ENCODE measurements around the gene SSR4. TPM values are rescaled to one million over a fixed set of nuclear protein-coding genes. Genes with fewer than 3 reads are reported as not detected.
"Not testable (repeated sequence)": the region's sequence is repeated elsewhere in the genome, so short reads cannot be mapped to it uniquely, and the experiment has no call there.

The SSR4 gene
- total RNA-seq, 1 donor from 2014 or later, result 78.9 TPM

DNA sequence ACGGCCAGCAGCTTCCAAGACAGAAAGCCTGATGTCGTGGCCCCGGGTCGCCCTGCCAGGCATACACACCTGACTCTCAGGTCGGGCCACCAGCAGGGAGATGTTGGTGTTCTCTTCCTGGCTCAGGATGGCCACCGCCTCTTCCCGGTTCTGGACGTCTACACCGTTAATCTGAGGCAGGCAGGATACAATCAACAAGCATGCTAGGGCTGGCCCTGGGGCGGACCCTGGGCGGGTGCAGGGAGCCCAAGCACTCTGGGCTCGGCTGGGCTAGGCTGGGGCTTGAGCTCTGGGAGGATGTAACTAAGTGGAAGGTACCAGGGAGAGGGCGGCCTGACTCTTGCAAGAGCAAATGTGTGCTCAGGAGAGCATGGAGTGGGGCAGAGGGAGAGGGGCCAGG is 11.0 kb downstream of the SSR4 start:
- no peak for DNase-seq

DNA sequence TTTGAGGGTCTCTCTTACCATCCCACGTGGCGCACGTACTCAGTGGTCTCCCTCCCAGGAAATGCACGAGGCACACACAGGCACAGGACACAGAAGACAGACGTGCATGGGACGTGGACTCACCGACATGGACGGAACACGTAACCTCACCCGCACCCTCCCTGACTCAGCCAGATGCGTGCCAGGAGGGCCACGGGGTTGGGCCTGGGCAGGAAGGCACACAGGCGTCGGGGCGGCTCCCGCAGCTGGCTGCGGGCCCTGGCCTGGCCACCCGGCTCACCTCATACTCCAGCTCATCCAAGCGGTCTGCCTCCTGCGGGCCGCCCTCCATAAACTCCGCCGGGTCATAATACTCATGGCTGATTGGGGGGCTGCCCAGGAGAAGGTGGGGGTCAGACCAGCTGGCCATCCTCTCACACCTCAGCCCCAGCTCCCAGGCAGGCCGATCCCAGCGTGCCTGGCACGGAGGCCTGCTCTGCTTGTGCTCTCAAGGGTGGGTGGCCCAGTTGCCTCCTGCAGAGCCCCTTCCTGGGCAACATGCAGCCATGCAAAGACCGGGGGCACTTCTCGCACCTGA is 12.6 kb downstream of the SSR4 start:
- DNase-seq, result no peak

DNA sequence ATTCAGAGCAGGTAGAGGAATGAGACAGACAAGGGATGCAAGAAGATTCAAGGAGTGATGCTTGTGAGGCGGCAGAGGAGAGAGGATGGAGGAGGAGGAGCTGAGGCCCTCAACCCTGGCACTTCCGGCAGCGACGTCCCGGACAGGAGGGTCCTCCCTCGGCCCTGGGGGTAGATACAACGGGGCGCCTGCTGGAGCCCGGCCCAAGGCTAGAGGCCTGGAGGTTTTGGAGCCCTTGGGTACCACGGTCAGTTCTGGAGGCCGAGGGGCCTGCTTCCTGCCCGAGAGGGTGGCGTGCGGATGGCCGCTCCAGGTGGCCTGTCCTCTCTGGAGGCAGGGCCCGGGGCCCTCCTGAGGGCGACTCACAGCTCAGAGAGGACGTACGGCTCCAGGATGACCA is 13.5 kb downstream of the SSR4 start:
- DNase-seq, result no peak

- DNase-seq, result no peak
Observed at GRCh38 chrX:153812220-153812619, 17.8 kb downstream of the SSR4 start.

DNA sequence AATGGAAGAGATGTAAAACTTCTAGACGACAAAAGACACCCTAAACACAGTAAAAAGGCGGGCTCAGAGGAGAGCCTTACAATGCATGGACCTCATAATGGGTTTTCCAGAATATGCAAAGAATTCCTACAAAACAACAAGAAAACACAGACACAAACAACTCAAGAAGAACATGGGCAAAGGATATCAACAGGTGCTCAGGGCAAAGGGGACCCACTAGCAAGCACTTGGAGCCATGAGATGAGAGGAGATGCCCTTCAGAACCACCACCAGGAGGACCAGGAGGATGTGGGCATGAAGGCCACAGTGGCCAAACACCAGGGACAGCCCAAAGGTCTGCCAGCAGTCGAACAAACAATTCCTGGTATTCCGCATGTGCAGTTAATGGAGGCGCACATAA is 18.7 kb downstream of the SSR4 start:
- DNase-seq, result no peak

DNA sequence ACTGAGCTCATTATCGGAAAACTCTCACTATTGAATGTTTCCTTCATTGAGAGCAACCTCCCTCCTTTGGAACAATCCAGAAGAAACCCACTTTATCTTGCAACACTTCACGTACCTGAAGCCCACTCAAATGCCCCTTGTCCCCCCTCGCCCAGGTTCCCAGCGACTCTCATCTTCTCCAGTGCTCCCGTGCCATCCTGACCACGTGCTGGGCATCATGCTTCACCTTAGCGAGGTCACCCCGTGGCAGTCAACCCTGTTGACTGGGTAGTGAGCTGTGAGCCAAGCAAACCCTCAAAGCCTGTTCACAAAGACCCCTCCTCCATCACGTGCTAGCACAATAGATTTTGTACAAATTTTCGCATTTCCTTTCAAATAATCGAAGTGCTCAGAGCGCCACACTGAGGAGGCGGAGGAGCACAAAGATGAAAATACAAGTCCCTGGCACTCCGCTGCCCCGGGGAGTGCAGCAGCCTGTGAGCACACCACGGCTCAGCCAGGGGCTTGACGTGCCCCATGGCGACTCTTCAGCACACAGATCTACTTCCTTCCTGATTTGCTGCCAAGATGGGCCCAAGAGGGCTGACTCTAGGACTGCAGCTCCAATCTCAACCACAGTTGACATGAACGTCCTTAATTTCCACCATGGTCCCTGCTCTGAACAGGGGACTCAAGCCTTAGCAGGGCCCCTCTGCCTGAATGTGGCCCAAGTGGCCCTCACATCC is 20.3 kb downstream of the SSR4 start:
- no peak for DNase-seq

DNA sequence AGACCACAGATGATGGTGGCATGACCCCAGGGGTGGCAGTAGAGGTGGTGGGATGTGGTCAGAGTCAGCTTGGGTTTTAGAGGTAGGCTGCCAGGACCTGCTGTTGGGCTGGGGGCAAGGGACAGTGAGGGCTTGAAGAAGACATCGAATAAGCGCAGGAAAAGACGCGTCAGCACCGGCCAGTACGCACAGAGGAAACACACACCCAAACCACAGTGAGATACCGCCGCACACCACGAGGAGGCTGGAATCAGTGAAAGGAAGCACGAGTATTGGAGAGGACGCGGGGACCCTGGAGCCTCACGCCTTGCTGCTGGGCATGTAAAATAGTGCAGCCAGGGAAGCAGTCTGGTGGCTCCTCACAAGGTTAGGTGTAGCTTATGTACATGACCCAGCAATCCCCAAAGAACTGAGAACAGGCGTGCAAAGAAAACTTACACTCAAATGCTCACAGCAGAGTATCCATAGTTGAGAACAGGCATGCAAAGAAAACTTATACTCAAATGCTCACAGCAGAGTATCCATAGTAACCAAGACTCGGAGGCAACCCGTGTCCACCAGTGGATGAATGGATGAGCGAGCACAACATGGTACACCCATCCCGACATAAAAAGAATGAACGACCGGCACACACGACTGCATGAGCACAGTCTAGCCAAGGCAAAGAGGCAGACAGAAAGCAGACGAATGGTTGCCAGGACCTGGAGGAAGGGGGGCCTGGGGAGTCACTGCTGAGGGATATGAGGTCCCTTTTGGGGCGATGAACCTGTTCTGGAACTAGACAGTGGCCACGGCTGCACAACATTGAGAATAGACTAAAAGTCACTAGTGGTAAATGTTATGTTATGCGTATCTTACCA is 22.6 kb downstream of the SSR4 start:
- no peak for DNase-seq

GRCh38 chrX:153818064-153818463 is 23.6 kb downstream of the SSR4 start:
- DNase-seq, result not testable (repeated sequence)

GRCh38 chrX:153818571-153819383 is 24.3 kb downstream of the SSR4 start:
- no peak for DNase-seq

DNA sequence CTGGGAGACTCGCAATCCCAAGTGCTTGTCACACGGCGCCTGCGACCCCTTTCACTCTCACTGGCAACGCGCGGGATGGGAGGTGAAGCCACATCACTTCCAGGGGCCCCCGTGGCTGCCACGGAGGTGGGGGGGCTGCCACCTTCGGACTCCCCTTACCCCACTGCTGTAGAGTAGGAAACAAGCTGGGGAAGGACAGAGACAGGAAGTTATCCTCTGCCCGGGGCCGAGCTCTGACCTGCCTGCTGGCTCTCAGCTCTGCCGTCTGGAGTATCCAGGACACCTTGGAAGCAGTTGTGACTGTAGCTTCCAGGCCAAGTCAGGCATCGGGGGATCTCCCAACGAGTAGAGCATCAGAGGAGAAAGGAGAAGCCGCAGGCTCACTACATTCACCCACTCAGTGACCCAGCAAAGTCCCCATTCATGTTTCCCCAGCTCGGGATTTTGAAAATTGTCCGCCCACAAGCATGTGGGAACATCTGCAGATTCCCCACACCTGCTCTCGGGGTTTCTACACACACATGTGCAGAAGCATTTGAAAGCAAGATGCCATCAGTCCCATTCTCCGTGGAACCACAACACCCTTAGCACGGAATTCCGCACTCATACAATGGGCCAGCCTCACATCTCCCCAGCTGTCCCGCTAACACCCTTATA is 25.0 kb downstream of the SSR4 start:
- no peak for DNase-seq

DNA sequence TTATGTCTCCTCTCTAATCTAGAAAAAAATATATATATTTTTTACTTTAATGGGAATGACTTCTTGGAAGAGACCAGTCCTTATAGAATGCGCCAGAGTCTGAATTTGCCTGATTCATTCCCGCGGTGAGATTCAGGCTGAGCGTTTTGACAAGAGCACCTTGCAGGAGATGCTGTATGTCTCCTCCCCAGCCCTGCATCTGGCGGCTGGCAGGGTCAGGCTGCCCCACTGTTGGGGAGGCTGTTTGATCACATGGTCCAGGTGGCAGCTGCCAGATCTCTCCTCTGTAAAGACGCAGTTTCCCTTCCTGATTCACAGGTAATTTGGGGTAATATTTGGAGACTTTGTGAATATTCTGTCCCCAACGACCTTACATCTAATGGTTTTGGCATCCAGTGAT is 26.1 kb downstream of the SSR4 start:
- DNase-seq, result no peak

DNA sequence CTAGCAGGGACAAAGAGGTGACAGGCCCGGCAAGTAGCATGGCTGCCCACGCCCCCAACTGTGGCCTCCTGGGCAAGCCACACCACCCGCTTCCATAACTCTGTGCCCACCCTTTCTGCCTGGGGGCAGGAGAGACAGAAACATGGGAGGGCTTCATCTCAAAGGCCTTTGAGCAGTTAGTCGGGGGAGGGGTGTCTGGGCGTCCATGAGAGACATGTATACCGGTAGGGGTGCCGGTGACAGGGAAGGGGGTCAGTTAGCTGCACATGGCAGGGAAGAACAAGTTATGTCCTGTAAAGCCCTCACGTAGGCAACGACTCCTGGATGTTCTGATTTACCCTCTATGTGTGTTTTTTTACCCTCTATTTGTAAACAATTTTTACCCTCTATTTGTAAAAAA is 26.6 kb downstream of the SSR4 start:
- no peak for DNase-seq

GRCh38 chrX:153824348-153824747 is 29.9 kb downstream of the SSR4 start:
- no peak for DNase-seq

GRCh38 chrX:153825042-153825441 is 30.6 kb downstream of the SSR4 start:
- no peak for DNase-seq

DNA sequence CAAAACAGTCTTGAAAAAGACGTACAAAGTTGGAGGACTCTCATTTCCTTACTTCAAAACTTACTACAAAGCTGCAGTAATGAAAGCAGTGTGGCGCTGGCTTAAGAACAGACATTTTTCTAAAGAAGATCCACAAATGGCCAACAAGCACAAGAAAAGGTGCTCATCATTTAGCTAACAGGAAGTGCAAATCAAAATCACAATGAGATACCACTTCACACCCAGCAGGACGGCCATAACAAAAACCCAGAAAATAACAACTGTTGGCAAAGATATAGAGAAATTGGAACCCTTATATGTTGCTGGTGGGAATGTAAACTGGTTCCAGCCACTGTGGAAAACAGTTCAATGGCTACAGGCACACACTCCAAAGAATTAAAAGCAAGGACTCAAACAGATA is 32.5 kb downstream of the SSR4 start:
- no peak for DNase-seq

DNA sequence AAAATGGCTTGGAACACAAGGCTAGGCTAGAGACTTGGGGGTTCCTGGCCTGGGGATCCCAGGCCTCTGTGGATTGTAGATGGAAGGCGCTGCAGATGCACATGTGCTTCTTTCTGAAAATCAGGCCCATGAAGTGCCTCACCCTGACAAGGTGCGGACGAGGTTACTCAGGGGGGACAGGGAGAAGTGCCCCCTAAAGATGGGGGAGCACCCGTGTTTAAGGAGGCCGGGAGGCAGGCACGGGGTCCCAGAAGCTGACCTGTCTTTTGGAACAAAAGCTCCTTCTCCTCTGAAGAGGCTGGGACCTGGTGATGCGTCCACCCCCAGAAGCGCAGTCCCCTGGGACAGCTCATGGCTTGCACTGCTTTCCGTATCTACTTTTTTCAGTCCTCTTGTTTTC is 33.4 kb downstream of the SSR4 start:
- no peak for DNase-seq

DNA sequence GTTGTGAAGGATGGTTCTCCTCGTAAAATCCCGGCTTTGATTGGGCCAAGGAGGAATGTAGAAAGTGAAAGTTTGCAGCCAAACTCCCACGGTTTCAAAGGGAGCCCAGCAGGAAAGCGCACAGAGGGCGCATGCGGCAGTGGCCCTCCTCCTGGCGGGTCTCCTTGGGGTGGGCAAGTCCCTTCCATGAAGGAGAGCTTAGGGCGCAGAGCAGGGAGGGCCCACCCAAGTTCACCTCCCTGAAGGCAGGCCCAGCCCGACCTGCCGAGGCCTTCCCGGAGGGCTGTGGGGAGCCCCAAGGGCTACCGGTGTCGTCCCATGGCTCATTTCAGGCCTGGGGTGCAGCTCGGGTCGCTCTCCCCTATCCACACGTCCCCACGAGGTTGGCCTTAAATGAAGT is 33.8 kb downstream of the SSR4 start:
- DNase-seq, result no peak

- DNase-seq, result no peak
Observed at GRCh38 chrX:153828723-153829548, 34.5 kb downstream of the SSR4 start.

DNA sequence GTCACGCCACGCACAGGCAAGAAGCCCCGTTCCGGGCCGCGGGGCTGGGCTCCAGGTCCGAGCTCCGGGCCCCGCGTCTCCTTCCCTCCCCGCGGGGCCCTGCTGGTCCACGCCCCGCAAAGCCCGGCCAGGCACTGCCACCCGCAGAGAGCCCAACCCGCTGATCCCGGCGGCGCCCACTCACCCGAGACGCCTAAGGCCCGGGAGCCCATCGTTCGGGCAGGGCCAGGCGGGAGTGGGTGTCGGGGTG is 35.0 kb downstream of the SSR4 start:
- DNase-seq, result no peak

DNA sequence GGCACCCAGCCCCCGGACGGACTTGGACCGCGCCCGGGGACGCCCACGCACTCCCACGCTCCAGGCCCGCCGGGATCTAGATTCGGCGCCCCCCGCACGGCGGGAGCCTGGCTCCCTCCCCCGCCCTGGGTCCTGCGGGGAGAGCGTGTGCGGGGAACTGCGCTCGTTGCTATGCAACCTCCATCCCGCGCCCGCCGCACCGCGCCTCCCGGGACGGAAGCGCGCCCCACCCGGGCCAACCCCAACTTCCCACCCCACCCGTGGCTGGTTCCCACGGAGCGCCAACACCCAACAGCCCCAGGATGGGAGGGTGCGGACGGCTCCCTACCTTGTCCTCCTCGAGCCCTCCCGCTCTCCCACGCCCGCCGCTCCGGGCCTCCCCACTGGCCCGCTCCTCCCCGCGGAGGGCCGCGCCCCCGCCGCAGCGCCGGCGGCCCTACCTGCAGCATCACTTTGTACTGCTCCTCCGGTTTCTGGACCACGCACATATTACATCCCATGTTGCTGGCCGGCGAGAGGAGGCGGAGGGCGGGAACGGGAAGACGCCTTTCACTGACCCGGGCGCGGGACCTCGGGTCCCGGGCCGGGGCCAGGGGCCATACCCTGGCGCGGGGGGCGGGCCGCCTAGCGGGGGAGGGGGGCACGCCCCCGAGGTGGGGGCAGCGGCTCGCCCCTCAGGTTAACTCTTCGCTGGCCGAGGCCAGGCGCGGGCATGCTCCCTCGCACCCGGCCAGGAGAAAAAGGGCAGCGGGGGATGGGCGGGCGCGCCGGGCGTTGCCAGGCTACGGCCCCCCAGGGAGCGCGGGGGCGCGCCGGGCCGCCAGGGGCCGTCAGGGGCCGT is 35.6 kb downstream of the SSR4 start, which contains the start of gene PDZD4:
Gene PDZD4 (minus strand): TSS at position 746 of the 841 bp plus-strand sequence. CDS start 246 bp downstream, at position 500.
- DNase-seq, result no peak

All from occipital lobe (tissue), 2 donors.